Hematopoietic multipotent progenitor cell treated with erythropoietin and hydrocortisone succinate and interleukin-3 and kit ligand, for 17 days (in vitro differentiated cells): ENCODE data around the gene ATP11C.

Experiments
- DNase-seq: peaks from one replicate; pipeline ENCODE4 v3.0.0-alpha.2; 2015; ENCODE audit warnings: low spot score

ATP11C gene

DNA sequence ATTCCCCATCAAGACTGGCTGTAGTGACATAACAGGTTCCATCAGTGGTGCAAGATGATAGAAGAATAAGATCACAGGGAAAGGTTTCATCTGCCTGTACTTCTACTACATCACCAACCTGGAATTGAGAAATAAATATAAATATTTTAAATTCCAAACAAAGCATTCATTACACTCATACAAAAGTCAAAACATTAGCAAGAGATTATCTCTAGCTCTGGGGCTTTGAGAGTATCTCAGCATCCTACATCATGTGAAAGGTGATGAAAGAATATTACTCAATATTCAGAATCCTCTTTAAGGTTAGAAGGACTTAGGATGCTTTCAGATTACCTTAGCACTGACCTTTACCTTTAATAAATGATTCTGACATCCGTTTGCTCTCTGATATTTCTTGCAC lies 128.4 kb downstream of the ATP11C start:
- DNase-seq = no peak

DNA sequence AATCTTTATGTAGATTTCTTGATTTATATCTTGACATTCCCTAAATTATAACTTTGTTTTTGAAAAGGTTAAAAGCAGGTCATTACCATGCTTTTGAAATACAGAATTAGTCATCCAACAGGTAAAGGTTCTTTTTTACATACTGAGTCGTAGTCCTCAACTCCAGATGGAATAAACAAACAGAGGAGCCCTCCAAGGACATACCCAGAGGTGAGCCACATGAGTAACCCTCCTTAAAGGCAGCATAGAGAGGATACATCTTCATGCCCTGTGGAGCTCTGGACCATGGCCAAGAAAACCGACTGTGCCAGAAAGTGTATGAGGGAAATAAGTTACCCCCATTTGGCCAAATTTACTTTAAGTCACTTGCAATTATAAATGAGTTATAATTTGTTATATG lies 129.6 kb downstream of the ATP11C start:
- DNase-seq = no peak

DNA sequence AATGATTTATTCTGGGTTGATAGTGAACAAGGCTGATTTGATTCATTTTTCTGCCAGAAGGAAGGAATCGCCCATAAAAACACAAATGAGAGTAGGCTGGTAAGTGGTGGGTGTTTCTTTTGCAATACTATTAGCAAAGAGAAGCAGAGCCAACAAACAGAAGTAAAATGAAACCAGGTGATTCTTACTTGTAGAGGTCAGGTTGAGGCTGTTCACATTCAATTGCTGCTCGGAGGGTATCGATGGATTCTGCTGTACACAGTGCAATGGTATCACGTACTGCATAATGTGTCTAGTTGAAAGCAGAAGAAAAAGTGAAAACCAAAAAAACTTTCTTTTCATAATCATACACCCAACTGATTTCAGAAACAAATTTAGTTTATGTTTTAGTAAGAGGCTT lies 130.8 kb downstream of the ATP11C start:
- DNase-seq = no peak

- no peak for DNase-seq
Measured at GRCh38 chrX:139801397-139801813, 131.4 kb downstream of the ATP11C start.

DNA sequence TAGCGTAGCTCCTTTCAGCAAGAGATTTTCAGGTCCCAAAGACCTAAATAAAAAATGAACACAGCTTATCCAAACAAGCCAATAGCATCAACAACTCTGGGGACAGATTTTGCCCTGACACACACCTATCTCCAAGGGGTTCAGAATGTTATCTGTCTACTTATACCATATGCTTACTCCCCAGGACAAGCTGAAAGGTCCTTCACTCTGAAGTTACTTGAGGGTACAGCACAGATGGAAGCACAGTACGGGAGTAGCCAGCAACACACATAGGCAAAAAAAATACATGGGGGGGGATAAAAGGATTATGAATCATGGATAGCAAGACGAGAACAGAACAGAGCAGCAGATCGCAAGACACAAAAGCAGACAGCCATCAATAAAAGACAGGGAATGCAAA lies 134.2 kb downstream of the ATP11C start:
- no peak for DNase-seq

DNA sequence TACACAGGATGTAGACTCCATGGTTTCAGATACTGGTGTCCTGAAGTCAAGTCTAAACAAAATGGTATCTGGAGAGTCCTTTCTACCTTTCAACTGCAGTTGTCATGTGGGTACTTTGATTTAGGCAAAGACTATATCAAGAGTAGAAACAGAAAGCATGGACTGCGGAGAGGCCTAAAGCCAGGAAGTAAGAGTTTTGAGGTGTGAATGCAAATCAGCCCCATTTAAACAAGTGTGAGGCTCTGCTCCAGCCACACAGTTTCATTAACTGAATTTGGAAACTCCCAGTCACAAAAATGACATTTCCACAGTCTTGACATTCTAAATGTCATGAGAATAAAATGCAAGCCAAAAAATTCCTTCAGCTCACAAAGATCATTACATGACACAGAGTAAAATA lies 137.7 kb downstream of the ATP11C start:
- DNase-seq = no peak

- DNase-seq = no peak
Measured at GRCh38 chrX:139787601-139788000, 145.3 kb downstream of the ATP11C start.

DNA sequence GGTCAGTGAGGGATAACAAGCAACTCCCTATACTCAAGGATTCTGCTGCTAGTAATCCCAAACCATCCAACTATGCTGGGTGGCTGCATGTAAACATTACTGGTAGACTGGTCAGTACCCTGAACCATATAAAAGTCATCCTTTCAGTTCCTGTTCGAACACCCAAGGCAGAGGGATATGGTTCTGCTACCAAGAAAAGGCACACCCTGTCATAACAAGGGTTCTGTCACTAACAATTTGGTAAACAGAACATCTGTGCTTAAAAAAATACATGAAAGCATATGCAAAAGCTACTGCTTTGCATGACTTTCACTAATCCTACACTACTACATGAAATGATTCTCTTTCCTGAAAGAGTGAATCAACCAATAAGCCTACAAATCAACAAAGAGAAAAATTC lies 148.0 kb downstream of the ATP11C start:
- DNase-seq = no peak

- DNase-seq = no peak
Measured at GRCh38 chrX:139783959-139784358, 148.9 kb downstream of the ATP11C start.

DNA sequence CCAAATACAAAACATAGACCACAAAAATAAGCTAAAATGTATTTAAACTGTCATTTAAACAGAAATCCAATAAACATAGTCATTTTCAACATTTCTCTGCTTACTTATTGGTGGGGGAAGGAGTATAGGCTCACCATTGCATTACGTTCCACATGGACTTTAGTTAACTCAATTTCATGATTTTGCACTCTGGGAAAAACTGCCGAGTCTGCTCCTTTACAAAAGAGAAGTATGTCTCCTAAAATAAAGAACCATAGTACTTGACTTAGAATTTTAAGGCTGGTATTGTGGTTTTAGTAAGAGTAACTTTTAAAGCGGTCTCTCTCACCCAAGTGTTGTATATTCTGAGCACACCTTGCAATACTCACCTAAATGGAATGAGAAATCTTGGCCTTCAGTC lies 149.8 kb downstream of the ATP11C start:
- no peak for DNase-seq

- no peak for DNase-seq
Measured at GRCh38 chrX:139776599-139776998, 156.3 kb downstream of the ATP11C start.

GRCh38 chrX:139770366-139770765 lies 162.5 kb downstream of the ATP11C start:
- no peak for DNase-seq

GRCh38 chrX:139766545-139766983 lies 166.3 kb downstream of the ATP11C start:
- no peak for DNase-seq

- DNase-seq = no peak
Measured at GRCh38 chrX:139762400-139763183, 170.3 kb downstream of the ATP11C start.

- no peak for DNase-seq
Measured at GRCh38 chrX:139759637-139760036, 173.2 kb downstream of the ATP11C start.

GRCh38 chrX:139758809-139759208 lies 174.0 kb downstream of the ATP11C start:
- DNase-seq = no peak

GRCh38 chrX:139758250-139758649 lies 174.6 kb downstream of the ATP11C start:
- no peak for DNase-seq

GRCh38 chrX:139751053-139751452 lies 181.8 kb downstream of the ATP11C start:
- DNase-seq = no peak

GRCh38 chrX:139750390-139750789 lies 182.5 kb downstream of the ATP11C start:
- no peak for DNase-seq

DNA sequence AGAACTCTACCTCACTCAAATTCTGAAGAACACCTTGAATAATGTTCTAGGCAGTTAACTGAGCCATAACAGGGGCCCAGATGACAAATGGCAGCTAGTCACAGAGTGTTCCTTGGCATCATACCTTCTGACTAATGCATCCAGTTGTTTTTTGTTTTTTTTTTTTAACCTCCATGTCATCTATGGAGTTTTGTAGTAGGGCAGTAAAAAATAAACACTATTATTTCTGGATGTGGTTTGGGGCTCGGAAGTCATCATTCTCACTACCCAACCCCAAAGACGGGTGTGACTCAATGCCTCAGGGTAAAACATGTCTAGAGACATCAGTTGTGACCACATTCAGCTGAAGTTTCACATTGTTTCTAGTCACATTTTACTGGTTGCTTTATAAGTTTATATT lies 193.7 kb downstream of the ATP11C start:
- no peak for DNase-seq

GRCh38 chrX:139738581-139738980 lies 194.3 kb downstream of the ATP11C start:
- no peak for DNase-seq

GRCh38 chrX:139736151-139736550 lies 196.7 kb downstream of the ATP11C start:
- DNase-seq = no peak

DNA sequence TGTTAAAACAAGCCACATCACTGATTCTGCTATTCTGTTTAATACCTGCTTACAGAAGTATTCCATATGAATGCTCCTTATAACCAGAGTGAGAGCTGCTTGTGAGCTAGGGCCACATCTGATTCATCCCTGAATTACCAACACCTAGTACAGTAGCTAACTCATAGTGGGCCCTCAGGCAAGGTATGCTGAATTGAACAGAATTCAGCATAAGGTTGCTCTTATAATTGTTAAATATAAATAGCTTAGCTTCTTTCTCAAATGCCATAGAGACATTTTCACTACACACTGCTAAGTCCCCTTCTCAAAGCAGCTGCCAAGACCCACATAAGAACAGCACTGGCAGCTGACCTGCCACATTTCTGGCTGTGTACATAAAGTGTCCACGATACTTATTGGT lies 197.9 kb downstream of the ATP11C start:
- DNase-seq = no peak

DNA sequence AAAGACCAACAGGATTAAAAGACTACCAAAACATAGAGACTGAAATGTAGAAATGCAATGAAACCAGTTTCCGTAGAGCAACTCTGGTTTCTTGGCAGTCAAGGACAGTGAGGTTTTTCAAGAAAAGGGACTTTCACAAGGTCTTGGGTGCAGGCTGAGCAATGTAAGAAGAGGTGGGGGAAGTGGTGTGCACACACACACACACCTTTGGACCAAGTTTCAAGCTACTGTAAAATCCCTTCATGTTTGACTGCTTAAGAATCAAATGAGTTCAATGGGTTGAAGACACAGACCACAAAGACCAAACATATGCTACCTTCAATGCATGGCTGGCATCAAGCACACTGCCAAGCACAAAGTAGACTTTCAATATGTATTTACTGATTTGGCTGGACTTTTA lies 207.1 kb downstream of the ATP11C start:
- DNase-seq = no peak
